A673 (cell line): ENCODE data around the gene DPYD. TPM values are rescaled to one million over a fixed set of nuclear protein-coding genes. Genes with fewer than 3 reads are reported as not detected.
A peak's percentile ranks its signal among the peaks of the same experiment; 100 is the strongest.

ENCODE experiments used
- BruUV-seq: library from RNA; stranded (reverse); fragments of 400-500 nt; replicated peaks from 2 replicates; lab custom pipeline; 2021; lab: Mats Ljungman, UMichigan
- CTCF ChIA-PET: fragments of 300-600 bp; sonication (Branson Sonifier 250); formaldehyde crosslinking; loops from one replicate; lab custom pipeline; 2022; ENCODE audit warnings: antibody characterized with exemption; lab: Charles Lee
- POLR2A ChIA-PET: fragments of 300-600 bp; sonication (Branson Sonifier 250); formaldehyde crosslinking; loops from one replicate; lab custom pipeline; 2022; ENCODE audit warnings: antibody characterized with exemption; ENCODE audit not compliant: low non-redundant PET; lab: Charles Lee
- DNase-seq: peaks from one replicate; pipeline ENCODE4 v3.0.0-alpha.2; 2015; ENCODE audit warnings: low spot score
- H3K27ac ChIP-seq: fragments of 200-600 bp; sonication (generic); 2 replicates; pipeline ENCODE4 v1.5.1; 2016; ENCODE audit warnings: mixed run types, low read depth, mild to moderate bottlenecking, mixed read lengths, antibody characterized with exemption, low read length; ENCODE audit not compliant: poor library complexity, severe bottlenecking
- H3K27me3 ChIP-seq: fragments of 200-600 bp; sonication (generic); replicated peaks from 2 replicates; pipeline ENCODE4 v1.6.1; 2017; ENCODE audit warnings: mixed run types, low read depth, mild to moderate bottlenecking, mixed read lengths, antibody characterized with exemption, low read length; ENCODE audit not compliant: insufficient read depth, poor library complexity
- H3K36me3 ChIP-seq: fragments of 200-600 bp; sonication (generic); 2 replicates; pipeline ENCODE4 v1.6.1; 2016; ENCODE audit warnings: mixed run types, mild to moderate bottlenecking, mixed read lengths, antibody characterized with exemption, low read length; ENCODE audit not compliant: insufficient read depth, poor library complexity, severe bottlenecking
- H3K4me1 ChIP-seq: fragments of 200-600 bp; sonication (generic); 2 replicates; pipeline ENCODE4 v1.6.1; 2017; ENCODE audit warnings: mixed run types, mild to moderate bottlenecking, mixed read lengths, antibody characterized with exemption, low read length; ENCODE audit not compliant: insufficient read depth, poor library complexity, severe bottlenecking
- H3K4me3 ChIP-seq: fragments of 200-600 bp; sonication (generic); 2 replicates; pipeline ENCODE4 v1.5.1; 2016; ENCODE audit warnings: low read depth, mixed run types, mild to moderate bottlenecking, mixed read lengths, low read length; ENCODE audit not compliant: poor library complexity, severe bottlenecking
- H3K9me3 ChIP-seq: fragments of 200-600 bp; sonication (generic); 2 replicates; pipeline ENCODE4 v1.6.1; 2016; ENCODE audit warnings: mixed run types, low read depth, mild to moderate bottlenecking, mixed read lengths, antibody characterized with exemption, low read length; ENCODE audit not compliant: poor library complexity, severe bottlenecking
- CTCF ChIP-seq: fragments of 300-800, 200-600 bp; sonication (generic); conservative IDR thresholded peaks from 2 replicates; pipeline ENCODE4 v1.5.1; 2017; ENCODE audit warnings: low read depth, mild to moderate bottlenecking, antibody characterized with exemption, low read length, moderate library complexity, mixed read lengths
- EZH2 ChIP-seq: fragments of 200-600 bp; sonication (generic); IDR thresholded peaks from 2 replicates; pipeline ENCODE4 v1.6.1; 2017; ENCODE audit warnings: borderline replicate concordance, low read depth, mild to moderate bottlenecking, mixed read lengths, antibody characterized with exemption, low read length; ENCODE audit not compliant: poor library complexity, severe bottlenecking
- intact Hi-C: fragments of 100-400 bp; cut with micrococcal nuclease; formaldehyde crosslinking; loops from one replicate; pipeline ENCODE4 v1.10.0; 2022; ENCODE audit not compliant: unreplicated experiment
- total RNA-seq: library from RNA; stranded (reverse); gene quantifications from 2 replicates; pipeline ENCODE4 v1.2.3, GENCODE V29; 2021

DPYD gene
- total RNA-seq, 1 experiment from 2014 or later = 13.4 TPM

GRCh38 chr1:97903626-97904025 lies 17.2 kb downstream of the DPYD start:
- POLR2A ChIA-PET = interaction anchor here (0.5 kb wide), 1 partner anchor 34 kb away, joined by 3 read pairs; no protein-coding TSS in a partner anchor
- CTCF ChIA-PET = no interaction called here
- no TSS peak for BruUV-seq
- DNase-seq = no peak
- peaks cover 72% of the 10 kb centered on the region for H3K4me1 ChIP-seq
- no peak overlapping the region for H3K4me3 ChIP-seq
- TF ChIP-seq EZH2 (no peak), CTCF (no peak)
- intact Hi-C loops = no loop called here
- H3K27me3 ChIP-seq = no peaks in the 10 kb centered on the region
- H3K27ac ChIP-seq = no peak overlapping the region
- no peaks in the 10 kb centered on the region for H3K9me3 ChIP-seq
- H3K36me3 ChIP-seq = no peaks in the 10 kb centered on the region

GRCh38 chr1:97902067-97902466 lies 18.8 kb downstream of the DPYD start:
- TF ChIP-seq EZH2 = no peak
- TF ChIP-seq CTCF = no peak
- ChIA-PET CTCF (no interaction called here), POLR2A (no interaction called here)
- Histone ChIP-seq H3K36me3 (no peaks in the 10 kb centered on the region), H3K4me3 (no peak overlapping the region), H3K27me3 (no peaks in the 10 kb centered on the region), H3K9me3 (no peaks in the 10 kb centered on the region), H3K4me1 (peaks cover 60% of the 10 kb centered on the region), H3K27ac (no peak overlapping the region)
- no TSS peak for BruUV-seq
- intact Hi-C loops = no loop called here
- DNase-seq = no peak

- H3K9me3 ChIP-seq = no peaks in the 10 kb centered on the region
- no peaks in the 10 kb centered on the region for H3K36me3 ChIP-seq
- DNase-seq = peak; percentile 62
- intact Hi-C loops = no loop called here
- H3K4me1 ChIP-seq = peaks cover 51% of the 10 kb centered on the region
- CTCF ChIA-PET = no interaction called here
- no TSS peak for BruUV-seq
- no peak for TF ChIP-seq EZH2
- TF ChIP-seq CTCF = no peak
- peak overlapping the region; percentile 23 for H3K4me3 ChIP-seq
- POLR2A ChIA-PET = no interaction called here
- H3K27ac ChIP-seq = peak overlapping the region; percentile 51
- no peaks in the 10 kb centered on the region for H3K27me3 ChIP-seq
Measured at GRCh38 chr1:97901017-97901658, 19.7 kb downstream of the DPYD start.
